Epidermal melanocyte (primary cell): ENCODE data around the gene FOXO3B.
"Not testable (repeated sequence)": the region's sequence is repeated elsewhere in the genome, so short reads cannot be mapped to it uniquely, and the experiment has no call there.

Experiments
- DNase-seq: peaks from one replicate; pipeline ENCODE4 v3.0.0; 2011; ENCODE audit warnings: low spot score; ENCODE audit not compliant: insufficient read length

Gene FOXO3B

DNA sequence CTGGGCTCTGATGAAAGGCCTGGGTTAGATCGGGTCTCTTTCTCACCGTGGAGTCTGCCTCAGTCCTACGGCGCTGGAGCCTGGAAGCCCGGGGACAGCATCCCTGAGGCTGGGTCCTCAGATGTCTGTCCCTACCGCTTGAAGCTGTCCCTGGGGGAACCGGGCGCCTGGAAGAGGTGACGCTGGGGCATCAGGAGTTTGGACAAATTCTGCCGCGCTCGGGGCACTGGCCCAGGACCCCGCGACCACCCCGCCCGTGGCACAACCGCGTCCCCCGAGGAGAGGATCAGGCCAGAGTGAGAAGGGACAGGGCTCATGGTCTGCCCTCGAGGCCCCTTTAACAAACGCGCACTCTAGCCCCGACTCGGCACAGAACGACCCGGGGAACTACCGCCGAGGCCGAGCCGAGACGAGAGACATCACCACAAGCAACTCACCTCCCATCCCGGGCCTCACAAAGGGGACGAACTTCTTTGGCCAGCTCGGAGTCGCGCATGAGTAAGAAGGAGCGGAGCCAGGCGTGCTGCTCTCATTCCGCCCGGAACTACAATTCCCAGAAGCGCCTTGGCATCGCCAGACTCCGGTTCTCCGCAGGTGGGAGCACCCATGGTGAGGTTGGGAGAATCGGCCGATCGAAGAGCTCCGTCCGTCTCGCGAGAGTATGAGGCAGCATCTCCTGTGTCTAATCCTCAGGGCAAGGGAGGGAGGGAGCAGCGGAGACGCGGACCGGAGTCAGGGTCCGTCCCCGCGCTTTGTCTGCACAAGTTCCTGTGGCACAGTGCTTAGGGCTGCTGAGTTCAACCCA, at the start of gene FOXO3B:
FOXO3B (minus strand) TSS at position 548 of the 805 bp plus-strand sequence. CDS start 663 bp downstream, outside the sequence.
- peak; percentile 84 for DNase-seq

DNA sequence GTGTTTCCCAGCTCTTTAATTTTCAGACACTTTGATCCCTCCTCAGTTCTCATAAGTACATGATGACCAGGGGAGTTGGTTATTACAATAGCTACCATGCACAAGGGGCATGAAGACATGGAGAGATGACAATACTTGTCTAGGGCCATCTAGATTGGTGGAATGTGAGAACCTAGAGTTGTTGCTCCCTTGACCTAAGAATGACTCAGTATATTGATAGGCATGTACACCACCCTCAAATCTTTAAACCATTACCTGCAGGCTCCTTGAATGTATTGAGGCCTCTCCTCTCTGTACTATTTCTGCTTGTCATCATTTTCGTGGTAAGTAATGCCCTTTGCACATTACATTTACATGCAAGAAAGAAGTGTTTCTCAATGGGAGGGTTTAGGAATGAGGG, 41.4 kb upstream of the FOXO3B start:
- DNase-seq = not testable (repeated sequence)

DNA sequence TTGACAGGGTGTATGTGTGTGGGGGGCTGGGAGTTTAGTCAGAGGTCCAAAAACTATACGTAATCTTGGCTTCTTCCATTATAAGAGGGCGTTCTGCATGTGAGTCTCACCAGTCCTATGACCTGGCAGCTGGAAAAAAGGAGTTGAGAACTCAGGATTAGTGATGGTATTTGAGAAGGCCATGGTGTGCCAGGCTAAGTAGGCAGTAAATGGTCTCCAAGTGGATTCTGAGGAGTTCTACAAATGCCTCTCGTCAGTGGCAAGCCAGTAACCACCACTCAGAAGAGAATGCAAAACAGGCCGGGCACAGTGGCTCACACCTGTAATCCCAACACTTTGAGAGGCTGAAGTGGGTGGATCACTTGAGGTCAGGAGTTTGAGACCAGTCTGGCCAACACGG, 40.5 kb upstream of the FOXO3B start:
- DNase-seq = not testable (repeated sequence)

DNA sequence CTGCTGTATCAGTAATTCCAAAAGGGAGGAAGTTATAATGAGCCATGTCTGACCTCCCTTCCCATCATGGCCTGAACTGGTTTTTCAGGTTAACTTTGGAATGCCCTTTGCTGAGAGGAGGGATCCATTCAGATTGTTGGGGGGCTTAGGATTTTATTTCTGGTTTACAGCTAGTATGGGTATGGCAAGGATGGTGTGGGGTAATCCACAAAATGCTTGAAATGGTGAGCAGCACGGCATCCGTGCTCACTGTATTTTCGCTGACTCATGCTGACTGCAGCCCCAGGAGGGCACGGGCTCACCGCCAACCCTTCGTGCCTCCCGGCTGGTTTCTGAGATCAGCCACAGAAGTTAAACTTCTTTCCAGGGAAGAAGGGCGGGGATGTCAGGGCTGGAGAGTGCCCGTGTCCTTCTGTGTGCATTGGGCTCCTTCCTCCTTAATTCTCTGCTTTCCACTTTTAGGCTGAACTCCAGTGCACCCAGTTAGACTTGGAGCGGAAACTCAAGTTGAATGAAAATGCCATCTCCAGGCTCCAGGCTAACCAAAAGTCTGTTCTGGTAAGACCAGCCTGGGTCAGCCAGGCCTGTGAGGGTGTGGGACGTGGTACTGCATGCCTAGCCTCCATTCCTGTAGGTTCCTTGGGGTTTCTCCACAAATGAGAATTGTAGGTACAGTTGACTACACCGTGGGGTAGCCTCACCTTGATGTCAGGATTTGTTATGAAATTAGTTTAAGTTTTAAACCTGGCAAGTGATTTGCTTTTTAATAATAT, 39.8 kb upstream of the FOXO3B start:
- DNase-seq = not testable (repeated sequence)

DNA sequence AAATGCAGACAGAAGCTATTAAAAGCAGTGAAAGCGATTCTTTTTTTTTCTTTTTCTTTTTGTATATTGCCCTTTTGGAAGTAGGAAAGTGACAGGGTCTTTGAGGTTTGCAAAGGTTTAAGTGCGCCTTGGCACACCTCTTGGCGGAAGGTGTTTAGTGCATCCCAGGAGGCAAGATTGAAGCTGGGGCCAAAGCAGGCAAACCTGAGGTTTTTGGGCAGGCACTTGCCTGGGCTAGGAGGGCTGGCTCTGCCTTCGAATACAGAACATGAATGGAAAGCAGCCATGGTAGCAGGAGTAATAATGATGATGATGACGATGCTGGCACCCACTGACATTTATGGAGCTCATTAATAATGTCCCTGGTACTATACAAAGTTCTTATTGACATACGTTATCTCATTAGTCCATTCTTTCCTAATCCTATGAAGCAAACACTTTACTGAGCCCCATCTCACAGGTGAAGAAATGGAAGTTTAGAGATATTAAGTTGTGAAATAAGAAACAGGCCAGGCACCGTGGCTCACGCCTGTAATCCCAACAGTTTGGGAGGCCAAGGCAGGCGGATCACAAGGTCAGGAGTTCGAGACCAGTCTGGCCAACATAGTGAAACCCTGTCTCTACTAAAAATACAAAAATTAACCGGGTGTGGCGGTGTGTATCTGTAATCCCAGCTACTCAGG, 37.5 kb upstream of the FOXO3B start:
- not testable (repeated sequence) for DNase-seq

DNA sequence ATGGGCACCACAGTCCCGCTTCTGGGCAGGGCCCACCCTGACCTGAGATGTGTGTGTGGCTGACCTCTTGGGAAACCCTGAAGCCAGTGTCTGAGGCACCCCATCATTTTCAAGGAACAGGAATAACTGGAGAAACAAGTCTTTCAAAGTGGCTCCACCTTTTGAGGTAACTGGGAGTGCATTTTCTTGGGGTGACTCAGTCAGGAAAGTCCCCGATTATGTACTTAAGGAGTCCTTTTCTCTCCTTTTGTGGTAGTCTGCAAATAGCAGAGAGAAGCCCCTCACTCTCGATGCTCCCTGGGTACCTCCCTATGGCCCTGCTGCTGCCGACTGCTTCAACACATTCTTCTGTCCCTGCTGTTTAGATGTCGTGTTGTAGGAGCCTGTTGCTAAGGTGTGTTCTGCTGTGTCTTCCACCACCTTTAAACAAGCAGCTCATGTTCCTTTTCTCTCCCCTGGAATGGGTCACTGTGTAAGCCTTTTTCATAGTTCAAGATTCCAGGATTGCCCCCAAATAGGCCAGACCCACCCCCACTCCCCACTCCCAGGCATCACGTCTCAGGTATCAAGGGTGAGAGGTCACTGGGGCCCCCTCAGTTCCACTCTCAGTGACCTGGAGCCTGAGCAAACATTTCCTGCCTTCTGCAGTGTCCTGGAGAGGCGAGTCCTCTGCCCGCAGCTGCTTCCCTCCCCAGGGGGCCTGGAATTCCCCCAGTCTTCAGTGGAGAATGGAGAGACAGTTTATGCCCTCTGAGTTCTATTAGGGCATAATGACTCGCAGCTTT, 36.7 kb upstream of the FOXO3B start:
- not testable (repeated sequence) for DNase-seq

DNA sequence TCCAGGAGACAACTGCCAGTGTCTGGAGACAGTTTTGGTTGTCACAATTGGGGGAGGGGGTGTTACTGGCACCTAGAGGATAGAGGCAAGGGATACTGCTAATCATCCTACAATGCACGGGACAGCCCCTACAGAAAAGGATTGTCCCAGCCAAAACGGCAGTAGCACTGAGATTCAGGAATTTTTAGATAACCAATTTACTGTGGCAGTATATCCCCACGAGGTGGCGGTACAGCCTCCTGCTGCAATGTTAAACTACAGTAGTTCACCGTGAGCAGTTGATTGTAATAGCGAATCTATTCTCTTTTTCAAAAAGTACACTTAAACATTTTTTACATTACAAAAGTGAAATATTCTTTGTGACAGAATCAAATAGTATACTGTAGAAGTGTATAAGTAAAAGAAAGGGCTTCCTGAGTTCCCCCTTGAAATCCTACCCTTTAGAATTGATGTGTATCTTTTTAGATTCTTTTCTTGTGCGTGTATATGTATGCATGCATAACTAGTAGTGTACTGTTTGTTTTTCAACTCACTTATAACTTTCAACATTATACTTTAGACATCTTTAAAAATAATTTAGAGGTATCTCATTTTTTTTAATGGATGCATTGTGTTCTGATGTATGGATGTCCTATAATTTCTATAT, 30.4 kb upstream of the FOXO3B start:
- DNase-seq = not testable (repeated sequence)

DNA sequence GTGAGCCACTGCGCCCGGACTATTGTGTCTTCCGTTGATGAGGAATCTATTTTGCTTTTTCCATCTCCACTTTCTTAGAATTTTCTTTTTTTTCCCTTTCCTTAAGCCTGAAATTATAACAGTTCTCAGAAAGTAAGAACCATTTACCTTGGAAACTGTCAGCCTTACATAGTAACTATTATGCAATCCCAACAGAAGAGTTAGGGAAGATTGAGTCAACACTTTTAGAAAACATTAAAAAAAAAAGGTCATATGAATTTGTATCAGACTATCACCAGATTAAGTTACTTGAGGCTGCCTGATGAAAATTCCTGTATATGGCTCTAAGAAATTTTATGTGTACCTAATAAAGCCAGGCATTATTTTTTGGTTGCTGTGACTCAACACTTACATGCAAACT, 26.1 kb upstream of the FOXO3B start:
- not testable (repeated sequence) for DNase-seq

- not testable (repeated sequence) for DNase-seq
Observed at GRCh38 chr17:18705955-18706354, 23.8 kb upstream of the FOXO3B start.

GRCh38 chr17:18698473-18699103, 16.5 kb upstream of the FOXO3B start:
- not testable (repeated sequence) for DNase-seq

DNA sequence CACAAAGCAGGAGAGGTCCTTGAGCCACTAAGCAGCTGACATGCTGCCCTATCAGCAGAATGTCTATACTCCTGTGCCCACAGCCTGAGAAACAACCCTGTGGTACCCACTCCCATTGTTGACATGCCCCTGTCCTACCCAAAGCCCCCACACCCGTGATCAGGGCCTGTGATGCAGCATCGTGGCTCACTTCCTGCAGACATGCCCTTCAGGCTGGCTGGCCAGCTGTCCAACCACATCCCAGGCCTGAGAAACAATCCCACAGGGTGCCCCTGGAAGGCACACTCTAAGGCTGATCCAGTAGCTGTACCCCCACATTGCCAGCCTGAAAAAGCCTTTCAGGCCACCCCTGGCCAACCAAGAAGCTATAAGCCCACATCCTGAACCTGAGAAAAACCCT, 13.0 kb upstream of the FOXO3B start:
- DNase-seq = not testable (repeated sequence)

- not testable (repeated sequence) for DNase-seq
Observed at GRCh38 chr17:18682668-18683067, 554 bp upstream of the FOXO3B start.

- DNase-seq = not testable (repeated sequence)
Observed at GRCh38 chr17:18677381-18677780, 4.7 kb downstream of the FOXO3B start.

DNA sequence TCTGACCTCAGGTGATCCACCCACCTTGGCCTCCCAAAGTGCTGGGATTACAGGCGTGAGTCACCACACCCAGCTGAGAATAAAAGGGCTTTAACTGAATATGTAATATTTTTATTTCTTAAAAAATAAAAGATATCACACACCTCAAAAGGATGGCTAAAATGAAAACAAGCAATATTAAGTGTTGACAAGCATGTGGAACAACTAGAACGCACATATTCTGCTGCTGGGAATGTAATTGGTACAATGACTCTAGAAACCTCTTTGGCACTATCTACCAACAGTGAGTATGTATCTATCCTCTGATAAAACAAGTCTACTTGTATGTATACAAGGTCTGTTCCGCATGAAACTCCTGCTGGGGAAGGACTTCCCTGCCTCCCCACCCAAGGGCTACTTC, 5.2 kb downstream of the FOXO3B start:
- not testable (repeated sequence) for DNase-seq

- DNase-seq = not testable (repeated sequence)
Observed at GRCh38 chr17:18672395-18673227, 9.5 kb downstream of the FOXO3B start.

DNA sequence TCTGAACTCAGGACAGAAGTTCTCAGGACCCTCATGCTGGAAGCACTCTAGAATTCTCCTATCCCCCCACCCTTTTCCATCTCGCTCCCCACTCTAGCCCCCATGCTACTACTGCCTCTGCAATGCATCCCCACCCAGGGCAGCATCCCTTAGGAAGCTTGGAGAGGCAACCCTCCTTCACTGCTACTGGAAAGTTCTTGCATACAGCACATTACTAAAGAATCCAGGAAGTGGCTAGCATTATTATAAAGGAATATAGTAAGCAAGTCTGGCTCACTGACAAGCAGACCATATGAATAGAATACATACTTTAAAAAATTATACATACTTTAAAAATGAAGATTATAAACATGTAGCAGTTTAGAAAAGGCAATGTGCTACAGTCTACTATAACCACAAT, 13.5 kb downstream of the FOXO3B start:
- not testable (repeated sequence) for DNase-seq

DNA sequence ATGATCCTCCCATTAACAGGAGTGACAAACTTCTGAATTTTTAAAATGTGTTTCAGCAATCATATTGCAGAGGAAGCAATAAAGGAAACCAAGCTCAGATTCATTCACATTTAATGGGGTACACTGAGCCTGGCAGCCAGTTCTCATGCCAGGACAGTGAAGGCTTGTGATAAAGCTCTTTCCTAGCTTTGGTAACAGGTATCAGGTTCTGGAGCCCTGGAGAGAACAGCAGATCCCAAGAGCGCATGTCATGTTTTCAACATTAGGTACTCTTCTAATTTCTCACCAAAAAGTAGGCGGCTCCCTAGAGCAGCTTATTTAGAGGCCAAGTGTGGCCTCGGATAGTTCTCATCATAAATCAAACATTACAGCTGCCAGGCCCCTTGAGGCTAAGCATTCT, 14.6 kb downstream of the FOXO3B start:
- DNase-seq = not testable (repeated sequence)

DNA sequence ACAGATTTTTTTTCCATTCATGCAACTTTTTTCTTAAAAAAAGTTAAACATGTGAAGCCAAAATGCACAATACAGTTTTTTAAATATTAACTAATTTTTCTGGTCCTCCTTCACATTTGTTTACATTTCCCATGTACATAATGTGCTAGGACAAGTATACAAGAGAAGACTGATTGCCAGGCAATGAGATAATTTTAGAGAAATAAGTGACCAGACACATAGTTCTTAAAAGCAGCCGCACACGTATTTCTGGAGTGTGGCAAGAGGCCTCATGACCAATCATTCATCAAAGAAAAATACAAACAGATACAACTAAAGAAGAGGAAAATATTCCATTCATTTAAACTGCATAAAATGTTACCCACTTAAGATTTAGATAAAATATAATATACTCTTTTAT, 15.8 kb downstream of the FOXO3B start:
- DNase-seq = not testable (repeated sequence)
